Hematopoietic multipotent progenitor cell treated with erythropoietin and hydrocortisone succinate and interleukin-3 and kit ligand, for 8 days (in vitro differentiated cells): ENCODE data around the gene SMO.
"Not testable (repeated sequence)": the region's sequence is repeated elsewhere in the genome, so short reads cannot be mapped to it uniquely, and the experiment has no call there.

ENCODE experiments used
- DNase-seq: peaks from one replicate; pipeline ENCODE4 v3.0.0-alpha.2; 2015

Gene SMO

GRCh38 chr7:129170441-129171021 is 17.9 kb upstream of the SMO start:
- DNase-seq: no peak

GRCh38 chr7:129173861-129174260 is 14.6 kb upstream of the SMO start:
- not testable (repeated sequence) for DNase-seq

- DNase-seq: no peak
Measured at GRCh38 chr7:129176916-129177710, 11.3 kb upstream of the SMO start.

- no peak for DNase-seq
Measured at GRCh38 chr7:129184981-129185670, 3.3 kb upstream of the SMO start.

GRCh38 chr7:129186749-129187260 is 1.6 kb upstream of the SMO start:
- DNase-seq: no peak

GRCh38 chr7:129187681-129188371 is 607 bp upstream of the SMO start:
- no peak for DNase-seq

GRCh38 chr7:129188892-129189660 is 643 bp downstream of the SMO start:
- DNase-seq: no peak

- no peak for DNase-seq
Measured at GRCh38 chr7:129189661-129190310, 1.4 kb downstream of the SMO start.

GRCh38 chr7:129191272-129191671 is 2.8 kb downstream of the SMO start:
- DNase-seq: no peak

- DNase-seq: no peak
Measured at GRCh38 chr7:129193892-129194291, 5.5 kb downstream of the SMO start.

- no peak for DNase-seq
Measured at GRCh38 chr7:129197771-129198170, 9.3 kb downstream of the SMO start.

GRCh38 chr7:129199406-129199805 is 11.0 kb downstream of the SMO start:
- DNase-seq: no peak

GRCh38 chr7:129202058-129202777 is 13.8 kb downstream of the SMO start:
- DNase-seq: no peak

GRCh38 chr7:129203050-129203741 is 14.8 kb downstream of the SMO start:
- no peak for DNase-seq

- DNase-seq: no peak
Measured at GRCh38 chr7:129205126-129205818, 16.8 kb downstream of the SMO start.

- no peak for DNase-seq
Measured at GRCh38 chr7:129205987-129206785, 17.8 kb downstream of the SMO start.

- no peak for DNase-seq
Measured at GRCh38 chr7:129208667-129209066, 20.2 kb downstream of the SMO start.

- DNase-seq: no peak
Measured at GRCh38 chr7:129209067-129209926, 20.9 kb downstream of the SMO start.
